Activated naive CD8-positive, alpha-beta T cell treated with anti-CD3 and anti-CD28 coated beads for 36 hours (primary cell): Measurements from ENCODE around the gene CPEB2. TPM values are rescaled to one million over a fixed set of nuclear protein-coding genes. Genes with fewer than 3 reads are reported as not detected.

Experiments used
- DNase-seq: peaks from one replicate; pipeline ENCODE4 v3.0.0; 2021
- H3K27ac Mint-ChIP-seq: one replicate; pipeline ENCODE4 v1.8.0; 2022; ENCODE audit warnings: mild to moderate bottlenecking, moderate library complexity, mixed read lengths
- H3K27me3 Mint-ChIP-seq: one replicate; pipeline ENCODE4 v1.8.0; 2022; ENCODE audit warnings: mild to moderate bottlenecking, mixed read lengths
- H3K36me3 Mint-ChIP-seq: one replicate; pipeline ENCODE4 v1.8.0; 2021; ENCODE audit warnings: mild to moderate bottlenecking, mixed read lengths
- H3K4me1 Mint-ChIP-seq: one replicate; pipeline ENCODE4 v1.8.0; 2021; ENCODE audit warnings: mixed read lengths
- H3K4me3 Mint-ChIP-seq: one replicate; pipeline ENCODE4 v1.8.0; 2022; ENCODE audit warnings: mild to moderate bottlenecking, moderate library complexity, mixed read lengths
- H3K9me3 Mint-ChIP-seq: one replicate; pipeline ENCODE4 v1.8.0; 2022; ENCODE audit warnings: mixed read lengths
- total RNA-seq, 2 experiments: library from RNA; stranded (reverse); gene quantifications; one replicate each; pipeline ENCODE4 v1.2.3, GENCODE V29; 2021

CPEB2 gene
- total RNA-seq, 2 experiments from 2014 or later: 3.0 to 4.0 TPM

- no peaks in the 10 kb centered on the region for H3K27me3 Mint-ChIP-seq
- no peaks in the 10 kb centered on the region for H3K4me1 Mint-ChIP-seq
- H3K4me3 Mint-ChIP-seq: no peak overlapping the region
These were observed 107.3 kb downstream of the CPEB2 start for GRCh38 chr4:15109600-15109999.

GRCh38 chr4:15110120-15110571, 107.9 kb downstream of the CPEB2 start:
- Mint-ChIP-seq H3K36me3 (no peaks in the 10 kb centered on the region), H3K9me3 (no peaks in the 10 kb centered on the region), H3K27me3 (peaks cover 3% of the 10 kb centered on the region), H3K4me1 (no peaks in the 10 kb centered on the region), H3K27ac (no peak overlapping the region), H3K4me3 (no peak overlapping the region)
- no peak for DNase-seq

More at GRCh38 chr4:15109600-15109999, 107.3 kb downstream of the CPEB2 start:
- no peak for DNase-seq
- Mint-ChIP-seq H3K9me3 (no peaks in the 10 kb centered on the region), H3K36me3 (no peaks in the 10 kb centered on the region), H3K27ac (no peak overlapping the region)

DNA sequence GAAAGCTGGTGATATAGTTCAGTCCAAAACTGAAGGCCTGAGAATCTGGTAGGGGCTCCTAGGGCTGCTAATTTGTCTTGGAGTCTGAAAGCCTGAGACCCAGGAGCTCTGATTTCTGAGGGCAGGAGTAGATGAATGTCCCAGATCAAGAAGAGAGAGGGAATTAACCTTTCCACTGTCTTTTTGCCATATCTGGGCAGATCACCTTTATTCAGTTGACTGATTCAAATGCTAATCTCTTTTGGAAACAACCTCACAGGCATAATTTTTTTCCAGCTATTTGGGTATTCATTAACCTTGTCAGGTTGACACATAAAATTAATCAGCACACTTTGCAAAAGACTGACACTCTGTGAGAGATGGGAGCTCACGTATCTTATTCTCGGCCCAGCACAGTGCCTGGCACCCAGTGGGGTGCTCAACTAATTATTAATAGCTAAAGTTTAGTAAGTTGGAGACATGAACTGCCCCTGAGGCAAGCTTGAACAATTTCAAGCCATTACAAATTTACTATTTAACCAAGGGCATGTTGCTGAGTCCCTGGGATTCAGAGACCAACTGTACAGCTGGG, 114.3 kb downstream of the CPEB2 start:
- peaks cover 3% of the 10 kb centered on the region for H3K36me3 Mint-ChIP-seq
- peaks cover 7% of the 10 kb centered on the region for H3K9me3 Mint-ChIP-seq
- H3K4me1 Mint-ChIP-seq: peaks cover 6% of the 10 kb centered on the region
- DNase-seq: no peak
- no peak overlapping the region for H3K27ac Mint-ChIP-seq
- H3K4me3 Mint-ChIP-seq: no peak overlapping the region
- peaks cover 13% of the 10 kb centered on the region for H3K27me3 Mint-ChIP-seq

DNA sequence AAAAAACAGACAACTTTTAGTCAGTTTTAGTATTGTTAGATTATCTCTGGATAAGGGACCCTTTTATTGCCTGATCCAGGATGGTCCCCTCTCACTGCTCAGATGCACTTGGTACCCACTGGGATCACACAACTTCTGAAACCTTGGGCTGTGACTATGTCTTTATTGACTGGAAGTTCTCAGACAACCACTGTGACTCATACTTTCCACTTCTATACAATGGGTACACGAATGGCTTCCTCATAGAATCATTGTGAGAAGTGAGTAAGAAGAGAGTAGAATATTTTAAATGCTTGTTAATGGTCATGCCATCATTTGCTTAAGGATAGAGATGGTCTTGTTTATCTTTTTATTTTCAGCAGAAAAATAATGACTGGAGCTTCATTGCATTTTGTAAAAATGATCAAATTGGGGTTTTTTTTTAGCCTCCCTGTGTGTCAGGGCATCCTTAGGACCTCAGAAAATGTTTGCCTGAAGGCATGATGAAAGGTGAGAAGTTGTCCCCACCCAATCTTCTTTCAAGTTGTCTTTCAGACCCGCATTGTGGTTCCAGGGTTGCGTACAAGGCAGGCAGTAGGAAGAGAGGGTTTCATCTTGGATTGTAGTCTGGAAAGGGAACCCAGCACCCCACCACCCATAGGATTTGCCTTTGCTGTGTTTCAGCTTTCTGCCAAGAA, 115.1 kb downstream of the CPEB2 start:
- H3K4me3 Mint-ChIP-seq: no peak overlapping the region
- H3K36me3 Mint-ChIP-seq: peaks cover 3% of the 10 kb centered on the region
- H3K27ac Mint-ChIP-seq: no peak overlapping the region
- peaks cover 13% of the 10 kb centered on the region for H3K27me3 Mint-ChIP-seq
- no peak for DNase-seq
- peaks cover 7% of the 10 kb centered on the region for H3K9me3 Mint-ChIP-seq
- H3K4me1 Mint-ChIP-seq: peaks cover 6% of the 10 kb centered on the region

- H3K4me3 Mint-ChIP-seq: no peak overlapping the region
- H3K27me3 Mint-ChIP-seq: peaks cover 13% of the 10 kb centered on the region
- peaks cover 3% of the 10 kb centered on the region for H3K36me3 Mint-ChIP-seq
- H3K4me1 Mint-ChIP-seq: peaks cover 6% of the 10 kb centered on the region
- H3K27ac Mint-ChIP-seq: no peak overlapping the region
- peaks cover 7% of the 10 kb centered on the region for H3K9me3 Mint-ChIP-seq
- no peak for DNase-seq
These were observed 116.0 kb downstream of the CPEB2 start for GRCh38 chr4:15118292-15118691.
